ENCODE measurements around the gene NHERF2. TPM values are rescaled to one million over a fixed set of nuclear protein-coding genes. Genes with fewer than 3 reads are reported as not detected.
A peak's percentile ranks its signal among the peaks of the same experiment; 100 is the strongest.

The NHERF2 gene
- total and polyA plus RNA-seq, 9 of the 15 experiments (the other 6 are each of a cell fraction or from before 2014, with no cell fraction given) = 0.15 to 42.0 (median 12.5) TPM

GRCh38 chr16:2025878-2026460 lies 733 bp upstream of the NHERF2 start (continued):
- TF ChIP-seq ATF2 (CRISPR knock-in tag; IDR thresholded peaks at IDR 0.05) (no peak), KLF13 (tag; IDR thresholded peaks at IDR 0.05; ENCODE audit: borderline replicate concordance, low read depth) (no peak), MAFK (IDR thresholded peaks at IDR 0.05; ENCODE audit: low read length) (no peak), BRD9 (IDR thresholded peaks at IDR 0.05; ENCODE audit: low read depth, partially characterized antibody) (no peak)

GRCh38 chr16:2027024-2028010 lies 615 bp downstream of the NHERF2 start:
- Histone ChIP-seq H3K27ac (ENCODE audit: extremely low read depth, low read depth, low read length) (0 out of 3 replicates have a peak overlapping the region, but pooled peaks have one; percentile 56), H3K79me2 (ENCODE audit: control insufficient read depth, insufficient read depth, low read length) (peaks cover 16% of the 10 kb centered on the region), H3K36me3 (ENCODE audit: control insufficient read depth, insufficient read depth, low read length) (peaks cover 7% of the 10 kb centered on the region; the same call in 1 of the 3 replicates), H3K27me3 (ENCODE audit: control insufficient read depth in 2 of 2, insufficient read depth in 2 of 2, low read length in 2 of 2) (no peaks in the 10 kb centered on the region), H3K9me3 (replicated peaks; ENCODE audit: control insufficient read depth, insufficient read depth, low read depth, low read length) (no peaks in the 10 kb centered on the region), H3K4me2 (ENCODE audit: insufficient read depth, low read length) (peak overlapping the region; percentile 93), H3K4me3 (peak overlapping the region; percentile 61), H3K9ac (ENCODE audit: insufficient read depth in 1 of 2, low read depth in 2 of 2, low read length in 2 of 2) (peak overlapping the region; percentile 46 to 85), H3K4me1 (replicated peaks in 1 of 2; ENCODE audit: control insufficient read depth in 2 of 2, insufficient read depth in 2 of 2, low read length in 2 of 2) (peaks cover 25 to 83% of the 10 kb centered on the region in 2 experiments; a peak in 4 of 5 replicates), H3K9me1 (ENCODE audit: control insufficient read depth, insufficient read depth, low read length) (peaks cover 3% of the 10 kb centered on the region), H4K20me1 (replicated peaks; ENCODE audit: control insufficient read depth, insufficient read depth, low read length) (0 out of 2 replicates have a peak, but pooled peaks cover 7% of the 10 kb centered on the region), H2AFZ (ENCODE audit: low read depth, low read length) (peak overlapping the region; percentile 88)
- FAIRE-seq (peak; percentile 83), DNase-seq (ENCODE audit: extremely low read depth in 1 of 4, low spot score in 3 of 4) (peak in 3 of 4 experiments; percentile 66 to 71 (median 67)), ATAC-seq (peak; percentile 12)
- in situ Hi-C loops (cut with MboI) = no loop called here
- WGBS (ENCODE audit: insufficient coverage, low coverage, missing lambda C conversion rate) = 11% methylated on average over 25 of the region's 76 CpGs
- CTCF ChIA-PET (ENCODE audit: low intra/inter-chr PET ratio) = no interaction called here
- TSS peak; percentile 68 for BruUV-seq (replicated peaks)
- POLR2A ChIA-PET = interaction anchor here (0.8 to 1.0 kb wide), 2 partner anchors 127 to 128 kb away, joined by 3 to 5 read pairs; partner anchors contain the start of gene TRAF7
- intact Hi-C loops (cut with micrococcal nuclease) = no loop called here
- TF ChIP-seq MEIS2 (IDR thresholded peaks at IDR 0.05; ENCODE audit: partially characterized antibody) (no peak), ZNF766 (CRISPR knock-in tag; conservative IDR thresholded peaks at IDR 0.05) (no peak), ZBTB7A (IDR thresholded peaks at IDR 0.05; ENCODE audit: borderline replicate concordance, control insufficient read depth, low read depth, low read length) (peak; percentile 74; the same call in 1 of the 2 replicates), ZNF512 (tag; IDR thresholded peaks at IDR 0.05) (no peak), E4F1 (CRISPR knock-in tag; IDR thresholded peaks at IDR 0.05; ENCODE audit: borderline replicate concordance) (no peak), ZNF584 (CRISPR knock-in tag; IDR thresholded peaks at IDR 0.05; ENCODE audit: low read depth) (no peak)

All from K562 (cell line).